HG03066 (cell line): ENCODE data around the gene ELMO2.
A peak's percentile ranks its signal among the peaks of the same experiment; 100 is the strongest.

Source experiments
- ATAC-seq: cut with Tn5 transposase; IDR thresholded peaks from one replicate; pipeline ENCODE4 v1.9.1; 2021; ENCODE audit warnings: low read depth; ENCODE audit not compliant: unreplicated experiment

Gene ELMO2

GRCh38 chr20:46367967-46368901 lies 38.2 kb downstream of the ELMO2 start:
- ATAC-seq: no peak

- ATAC-seq: no peak
Measured at GRCh38 chr20:46367234-46367633, 39.2 kb downstream of the ELMO2 start.

DNA sequence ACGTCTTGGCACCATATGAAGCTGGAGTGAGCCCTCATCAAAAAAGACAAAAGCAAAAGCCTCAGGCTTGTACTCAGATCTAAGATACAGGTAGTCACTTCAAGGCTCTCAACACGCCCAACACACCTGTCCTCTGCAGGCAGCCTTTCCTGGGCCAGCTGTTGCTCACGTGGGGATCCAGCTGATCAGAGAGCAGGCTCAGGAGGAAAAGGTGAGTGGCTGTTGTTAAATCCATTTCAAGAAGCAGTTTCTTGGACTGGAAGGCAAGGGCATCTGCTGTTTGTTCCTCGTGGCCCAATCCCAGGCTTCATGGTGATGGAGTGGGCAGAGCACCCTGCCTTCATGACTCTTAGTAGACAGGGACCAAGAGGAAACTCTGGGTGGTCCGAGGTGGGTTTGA lies 39.6 kb downstream of the ELMO2 start:
- ATAC-seq: no peak

GRCh38 chr20:46365487-46366220 lies 40.8 kb downstream of the ELMO2 start:
- ATAC-seq: no peak

- no peak for ATAC-seq
Measured at GRCh38 chr20:46364670-46365486, 41.5 kb downstream of the ELMO2 start.

GRCh38 chr20:46363874-46364669 lies 42.3 kb downstream of the ELMO2 start:
- peak; percentile 76 for ATAC-seq

DNA sequence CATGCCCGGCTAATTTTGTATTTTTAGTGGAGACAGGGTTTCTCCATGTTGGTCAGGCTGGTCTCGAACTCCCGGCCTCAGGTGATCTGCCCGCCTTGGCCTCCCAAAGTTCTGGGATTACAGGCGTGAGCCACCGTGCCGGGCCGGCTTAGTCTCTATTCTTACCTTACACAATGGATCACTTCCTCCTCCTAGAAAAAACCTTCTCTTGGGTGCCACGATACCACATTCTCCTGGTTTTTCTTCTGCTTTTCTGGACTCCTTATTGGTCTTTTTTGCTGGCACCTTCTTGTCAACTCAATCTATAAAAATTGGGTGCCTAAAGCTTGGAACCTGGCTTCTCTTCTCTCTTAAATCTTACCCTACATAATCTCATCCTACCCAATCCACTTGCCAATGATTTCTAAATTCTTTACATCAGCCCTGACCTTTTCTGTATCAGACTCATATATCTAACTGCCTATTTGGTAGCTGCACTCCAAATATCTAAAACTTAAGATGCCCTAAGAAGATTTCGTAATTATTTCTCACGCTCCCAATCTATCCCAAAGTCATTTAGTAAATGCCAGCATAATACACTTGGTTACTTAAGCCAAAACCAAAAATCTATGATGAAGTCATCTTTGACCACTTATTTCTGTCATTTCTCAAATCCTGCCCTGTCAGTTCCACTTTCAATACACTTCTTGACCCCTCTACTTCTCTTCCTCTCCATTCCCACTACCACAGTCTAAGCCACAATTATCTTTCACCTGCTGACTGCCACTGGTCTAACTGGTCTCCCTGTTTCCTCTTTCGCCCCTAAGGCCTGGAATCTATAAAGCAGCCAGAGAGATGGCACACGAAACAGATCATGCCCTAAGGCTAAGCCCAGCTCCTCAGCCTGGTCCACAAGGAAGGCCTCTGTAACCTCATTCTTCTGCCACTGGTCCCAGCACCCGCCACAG lies 43.2 kb downstream of the ELMO2 start:
- no peak for ATAC-seq

DNA sequence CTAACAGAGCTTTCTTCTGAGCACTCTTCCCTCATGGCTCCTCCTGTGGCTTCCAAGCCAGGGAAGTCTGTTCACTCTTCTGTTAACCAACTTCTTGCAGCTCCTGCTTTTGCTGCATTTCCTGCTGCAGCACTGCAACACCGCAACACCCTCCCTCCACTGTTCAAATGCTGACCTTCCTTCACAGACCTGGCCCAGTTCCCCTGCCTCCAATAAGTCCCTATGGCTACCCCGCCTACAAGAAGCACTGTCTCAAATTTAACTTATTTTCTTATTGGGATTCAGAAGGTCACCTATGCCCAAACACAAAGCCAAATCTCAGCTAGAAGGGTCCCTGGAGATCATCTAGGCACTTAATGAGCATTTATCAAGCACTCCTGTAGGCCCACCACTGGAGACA lies 44.6 kb downstream of the ELMO2 start:
- ATAC-seq: no peak

DNA sequence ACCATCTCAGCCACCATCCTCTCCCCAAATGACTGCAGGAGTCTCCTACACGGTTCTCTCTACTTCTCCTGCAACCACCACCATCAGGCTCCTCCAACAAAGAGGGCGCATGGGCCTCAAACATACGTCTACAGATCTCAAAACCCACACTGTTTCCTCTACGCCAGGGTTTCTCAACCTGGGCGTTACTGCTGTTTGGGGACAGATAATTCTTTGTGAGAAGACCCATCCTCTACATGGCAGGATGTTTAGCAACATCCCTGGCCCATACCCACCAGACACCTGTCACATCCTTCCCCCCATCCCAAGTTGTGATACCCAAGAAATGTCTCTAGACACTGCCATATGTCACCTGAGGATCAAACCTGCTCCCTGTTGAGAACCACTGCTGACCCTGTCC lies 45.0 kb downstream of the ELMO2 start:
- ATAC-seq: no peak

DNA sequence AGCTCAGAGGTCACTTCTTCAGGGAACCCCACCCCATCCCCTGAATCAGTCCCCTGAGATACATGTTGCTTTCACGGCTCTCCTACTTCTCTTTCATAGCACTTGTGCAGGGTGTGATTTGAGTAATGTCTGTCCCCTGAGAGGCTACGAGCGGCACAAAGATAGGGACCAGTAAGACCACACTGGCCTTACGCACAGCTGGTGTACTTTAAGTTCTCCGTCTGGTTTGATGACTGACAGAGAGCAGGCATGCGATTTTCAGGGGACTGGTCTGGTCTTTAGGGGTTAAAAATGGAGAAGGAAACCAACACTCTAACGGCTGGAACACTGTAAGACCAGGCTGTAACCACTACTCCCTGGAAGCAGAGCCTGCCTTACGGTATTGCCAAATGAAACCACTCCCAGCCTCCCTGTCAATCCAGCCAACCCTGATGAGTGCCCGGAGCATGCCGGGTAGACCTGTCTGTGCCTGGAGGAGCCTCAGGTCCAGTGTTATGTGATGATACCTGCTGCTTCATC lies 47.1 kb downstream of the ELMO2 start:
- ATAC-seq: peak; percentile 50

- ATAC-seq: no peak
Measured at GRCh38 chr20:46358346-46359058, 47.9 kb downstream of the ELMO2 start.

DNA sequence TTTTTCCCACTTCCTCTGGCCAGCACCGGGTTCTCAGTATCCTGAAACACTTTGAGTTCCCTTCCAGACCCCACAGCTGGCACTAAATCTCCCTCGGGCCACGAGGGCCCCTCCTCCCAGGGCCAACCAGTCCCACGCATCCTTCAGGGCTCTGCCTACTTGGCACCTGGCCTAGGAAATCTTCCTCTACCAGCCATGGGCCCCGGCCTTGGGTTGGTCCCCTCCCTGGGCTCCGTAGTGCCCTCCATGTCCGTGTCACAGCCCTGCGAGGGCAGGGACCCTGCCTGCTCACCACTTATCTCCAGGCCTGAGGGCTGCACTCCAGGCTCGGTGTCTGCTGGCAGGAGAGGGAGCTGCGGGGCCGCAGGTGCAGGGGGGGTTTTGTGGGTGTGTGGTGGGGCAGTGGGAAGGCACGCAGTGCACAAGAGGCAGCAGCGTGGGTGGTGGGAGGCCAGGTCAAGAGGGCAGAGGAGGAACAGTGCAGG lies 49.3 kb downstream of the ELMO2 start:
- no peak for ATAC-seq

DNA sequence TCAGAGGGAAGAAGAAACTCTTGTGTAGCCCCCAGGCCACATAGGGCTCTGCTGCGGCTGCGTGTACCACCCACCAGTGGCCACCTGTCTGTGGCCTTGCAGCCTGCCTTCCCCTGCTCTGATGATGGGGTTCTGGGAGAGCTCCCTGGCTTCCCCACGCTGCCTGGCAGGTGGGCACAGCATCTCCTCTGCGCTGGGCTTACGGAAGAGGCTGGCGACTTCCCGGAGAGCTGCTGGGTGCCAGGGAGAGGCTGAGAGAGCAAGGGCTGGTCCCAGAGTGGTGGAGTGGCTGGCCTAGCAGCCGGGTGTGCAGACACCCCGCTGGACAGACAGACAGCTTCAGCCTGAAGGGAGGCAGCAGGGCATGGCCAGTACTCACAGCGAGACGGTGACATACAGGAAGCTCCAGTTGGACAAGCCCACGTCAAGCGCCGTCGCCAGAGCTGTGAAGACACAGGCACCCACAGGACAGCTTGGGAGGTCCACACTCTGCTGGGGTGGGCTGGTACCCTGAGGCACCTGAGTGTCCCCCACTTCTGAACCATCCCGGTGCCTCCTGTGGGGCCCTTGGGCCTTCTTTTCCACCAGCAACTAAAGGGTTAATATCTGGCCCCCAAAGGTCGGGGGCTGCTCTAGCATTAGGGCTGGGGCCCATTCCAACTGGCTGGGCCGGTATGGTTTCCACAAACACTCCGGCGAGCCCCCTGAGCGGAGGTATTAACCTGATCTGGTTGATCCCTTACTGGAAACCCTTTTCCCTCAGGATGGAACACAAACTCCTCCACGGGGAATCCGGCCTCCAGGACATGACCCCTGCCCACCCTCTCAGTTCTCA lies 50.0 kb downstream of the ELMO2 start:
- ATAC-seq: no peak

DNA sequence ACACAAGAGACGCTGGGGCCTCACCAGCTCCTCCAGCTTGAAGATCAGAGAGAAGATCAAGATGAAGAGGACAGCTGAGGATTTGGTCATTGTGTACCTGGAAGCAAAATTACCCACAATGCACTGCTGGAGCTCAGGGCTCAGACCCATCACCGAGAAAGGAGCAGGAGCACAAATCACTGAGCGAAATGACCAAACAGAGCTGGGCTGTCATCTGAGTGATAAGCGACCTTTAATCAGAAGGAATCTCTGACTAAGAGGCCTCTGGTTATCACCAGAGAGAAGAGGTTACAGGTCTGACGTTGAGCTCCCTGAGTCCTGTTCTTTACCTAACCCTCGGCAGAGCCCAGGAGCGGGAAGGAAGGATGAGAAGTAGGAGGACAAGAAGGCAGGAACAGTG lies 50.6 kb downstream of the ELMO2 start:
- ATAC-seq: no peak

DNA sequence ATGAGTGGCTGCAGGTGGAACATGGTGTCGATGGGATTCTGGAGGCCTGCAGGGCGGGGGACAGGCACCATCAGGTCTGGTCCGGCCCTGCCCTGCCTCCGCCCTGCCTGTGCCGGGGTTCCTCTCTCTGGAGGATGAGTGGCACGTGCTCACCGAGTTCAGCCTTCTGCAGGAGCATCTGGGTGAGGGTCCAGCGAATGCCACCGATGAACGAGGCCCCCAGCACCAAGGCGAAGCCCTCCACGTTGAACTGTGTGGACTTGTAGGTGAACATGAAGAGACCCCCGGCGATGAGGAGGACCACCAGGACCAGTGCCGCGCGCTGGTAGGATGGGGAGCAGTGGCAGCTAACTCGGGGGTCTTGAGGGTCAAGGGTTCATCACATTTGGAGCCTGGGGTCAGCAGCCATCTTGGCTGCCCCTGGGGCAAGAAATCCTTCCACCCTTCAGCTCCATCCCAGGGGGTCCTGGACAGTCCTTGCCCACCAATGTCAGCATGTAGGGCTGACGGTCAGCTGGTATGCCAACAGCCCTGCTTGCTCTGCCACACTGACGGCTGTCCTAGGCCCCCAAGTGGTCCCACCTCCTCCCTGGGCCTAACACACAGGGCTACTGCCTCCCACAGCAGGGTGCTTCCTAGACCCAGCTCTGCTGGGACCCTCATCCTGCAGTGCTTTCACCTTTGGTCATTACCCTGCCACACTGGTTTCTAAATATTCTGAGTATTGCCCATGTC lies 51.3 kb downstream of the ELMO2 start:
- no peak for ATAC-seq

GRCh38 chr20:46354207-46354555 lies 52.2 kb downstream of the ELMO2 start:
- no peak for ATAC-seq
